ENCODE measurements around the gene CTDSPL.
A peak's percentile ranks its signal among the peaks of the same experiment; 100 is the strongest.

Gene CTDSPL

DNA sequence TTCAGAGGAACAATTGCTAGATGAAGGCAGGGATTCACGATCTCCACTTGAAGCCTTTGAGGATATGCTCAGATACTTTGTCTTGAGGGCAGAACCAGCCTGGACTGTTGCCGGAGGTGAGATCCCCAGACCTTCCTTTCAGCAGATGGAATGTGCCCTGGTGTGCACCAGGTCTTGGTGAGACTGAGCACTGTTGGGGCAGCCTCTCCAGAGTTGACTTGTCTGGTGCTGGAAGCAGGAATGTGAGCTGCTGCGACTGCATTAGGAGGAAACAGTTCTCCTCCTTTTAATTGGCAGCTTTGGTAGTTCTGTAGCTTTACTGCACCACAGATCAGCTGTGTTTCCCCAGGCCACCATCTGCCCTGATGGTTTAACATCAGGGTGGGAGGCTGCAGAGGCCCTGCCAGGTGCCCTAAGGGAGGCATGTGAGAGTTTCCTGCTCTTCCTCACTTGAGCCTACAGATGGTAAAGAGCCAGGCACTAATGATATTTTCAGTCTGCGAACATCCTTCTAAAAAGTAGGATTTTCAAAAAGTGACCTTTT lies 58.5 kb downstream of the CTDSPL start:
- ATAC-seq (ENCODE audit: insufficient read depth, low read depth), result peak; percentile 64
- peak; percentile 29 for DNase-seq
- no peaks in the 10 kb centered on the region for H3K9me3 ChIP-seq (ENCODE audit: insufficient read depth, low read length, severe bottlenecking)
- no peaks in the 10 kb centered on the region for H3K36me3 ChIP-seq (ENCODE audit: insufficient read depth, low read length)
- peaks cover 44% of the 10 kb centered on the region; the same call in 1 of the 2 replicates for H4K20me1 ChIP-seq (ENCODE audit: insufficient read depth, low read length)
- no peak overlapping the region for H3K9ac ChIP-seq (ENCODE audit: low read depth, low read length)
- H3K79me2 ChIP-seq (ENCODE audit: insufficient read depth, low read length), result peaks cover 17% of the 10 kb centered on the region; the same call in 1 of the 2 replicates
- H2AFZ ChIP-seq (ENCODE audit: low read depth, low read length), result no peak overlapping the region
- no peak overlapping the region for H3K4me2 ChIP-seq (ENCODE audit: insufficient read depth, low read length)
- H3K27ac ChIP-seq (ENCODE audit: low read length), result no peak overlapping the region
- H3K4me3 ChIP-seq (ENCODE audit: low read depth in 1 of 2, low read length in 2 of 2), result no peak overlapping the region
- no peak for TF ChIP-seq EZH2 (IDR thresholded peaks at IDR 0.05; ENCODE audit: borderline replicate concordance, low read depth, low read length, severe bottlenecking)
- TF ChIP-seq, protein P1, sequence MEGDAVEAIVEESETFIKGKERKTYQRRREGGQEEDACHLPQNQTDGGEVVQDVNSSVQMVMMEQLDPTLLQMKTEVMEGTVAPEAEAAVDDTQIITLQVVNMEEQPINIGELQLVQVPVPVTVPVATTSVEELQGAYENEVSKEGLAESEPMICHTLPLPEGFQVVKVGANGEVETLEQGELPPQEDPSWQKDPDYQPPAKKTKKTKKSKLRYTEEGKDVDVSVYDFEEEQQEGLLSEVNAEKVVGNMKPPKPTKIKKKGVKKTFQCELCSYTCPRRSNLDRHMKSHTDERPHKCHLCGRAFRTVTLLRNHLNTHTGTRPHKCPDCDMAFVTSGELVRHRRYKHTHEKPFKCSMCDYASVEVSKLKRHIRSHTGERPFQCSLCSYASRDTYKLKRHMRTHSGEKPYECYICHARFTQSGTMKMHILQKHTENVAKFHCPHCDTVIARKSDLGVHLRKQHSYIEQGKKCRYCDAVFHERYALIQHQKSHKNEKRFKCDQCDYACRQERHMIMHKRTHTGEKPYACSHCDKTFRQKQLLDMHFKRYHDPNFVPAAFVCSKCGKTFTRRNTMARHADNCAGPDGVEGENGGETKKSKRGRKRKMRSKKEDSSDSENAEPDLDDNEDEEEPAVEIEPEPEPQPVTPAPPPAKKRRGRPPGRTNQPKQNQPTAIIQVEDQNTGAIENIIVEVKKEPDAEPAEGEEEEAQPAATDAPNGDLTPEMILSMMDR (IDR thresholded peaks at IDR 0.05; ENCODE audit: borderline replicate concordance, extremely low read depth, low read length, poor library complexity, severe bottlenecking), result no peak
- H3K27me3 ChIP-seq (ENCODE audit: insufficient read depth, low read length, poor library complexity), result no peaks in the 10 kb centered on the region
- H3K4me1 ChIP-seq (ENCODE audit: insufficient read depth, low read length), result no peaks in the 10 kb centered on the region

DNA sequence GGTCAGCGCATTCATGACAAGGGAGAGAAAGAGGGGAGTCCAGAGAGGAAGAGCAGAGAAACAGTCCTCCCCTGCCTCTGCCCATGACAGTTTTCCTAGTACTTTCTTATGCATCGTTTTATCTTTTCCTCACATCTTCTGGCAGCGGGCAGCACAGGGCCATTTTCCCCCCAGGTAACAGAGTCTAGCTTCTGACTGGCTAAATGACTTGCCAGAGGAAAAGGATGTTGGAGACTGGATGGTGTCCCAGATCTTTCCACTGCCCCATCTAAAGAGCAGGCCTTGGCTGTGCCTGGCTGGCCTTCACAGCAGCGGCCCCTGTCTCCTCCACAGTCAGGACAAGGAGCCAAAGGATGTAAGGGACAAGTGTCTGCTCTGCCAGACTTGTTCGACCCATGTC lies 59.3 kb downstream of the CTDSPL start:
- DNase-seq (no peak), ATAC-seq (ENCODE audit: insufficient read depth, low read depth) (no peak)
- H3K9ac ChIP-seq (ENCODE audit: low read depth, low read length), result no peak overlapping the region
- no peaks in the 10 kb centered on the region for H3K9me3 ChIP-seq (ENCODE audit: insufficient read depth, low read length, severe bottlenecking)
- no peak overlapping the region for H2AFZ ChIP-seq (ENCODE audit: low read depth, low read length)
- no peaks in the 10 kb centered on the region for H3K4me1 ChIP-seq (ENCODE audit: insufficient read depth, low read length)
- peaks cover 40% of the 10 kb centered on the region; the same call in 1 of the 2 replicates for H4K20me1 ChIP-seq (ENCODE audit: insufficient read depth, low read length)
- no peaks in the 10 kb centered on the region for H3K27me3 ChIP-seq (ENCODE audit: insufficient read depth, low read length, poor library complexity)
- TF ChIP-seq, protein P1 (IDR thresholded peaks at IDR 0.05; ENCODE audit: borderline replicate concordance, extremely low read depth, low read length, poor library complexity, severe bottlenecking), result no peak
- no peak for TF ChIP-seq EZH2 (IDR thresholded peaks at IDR 0.05; ENCODE audit: borderline replicate concordance, low read depth, low read length, severe bottlenecking)
- no peak overlapping the region for H3K4me2 ChIP-seq (ENCODE audit: insufficient read depth, low read length)
- peaks cover 14% of the 10 kb centered on the region; the same call in 1 of the 2 replicates for H3K79me2 ChIP-seq (ENCODE audit: insufficient read depth, low read length)
- no peak overlapping the region for H3K4me3 ChIP-seq (ENCODE audit: low read depth in 1 of 2, low read length in 2 of 2)
- H3K27ac ChIP-seq (ENCODE audit: low read length), result no peak overlapping the region
- H3K36me3 ChIP-seq (ENCODE audit: insufficient read depth, low read length), result no peaks in the 10 kb centered on the region

DNA sequence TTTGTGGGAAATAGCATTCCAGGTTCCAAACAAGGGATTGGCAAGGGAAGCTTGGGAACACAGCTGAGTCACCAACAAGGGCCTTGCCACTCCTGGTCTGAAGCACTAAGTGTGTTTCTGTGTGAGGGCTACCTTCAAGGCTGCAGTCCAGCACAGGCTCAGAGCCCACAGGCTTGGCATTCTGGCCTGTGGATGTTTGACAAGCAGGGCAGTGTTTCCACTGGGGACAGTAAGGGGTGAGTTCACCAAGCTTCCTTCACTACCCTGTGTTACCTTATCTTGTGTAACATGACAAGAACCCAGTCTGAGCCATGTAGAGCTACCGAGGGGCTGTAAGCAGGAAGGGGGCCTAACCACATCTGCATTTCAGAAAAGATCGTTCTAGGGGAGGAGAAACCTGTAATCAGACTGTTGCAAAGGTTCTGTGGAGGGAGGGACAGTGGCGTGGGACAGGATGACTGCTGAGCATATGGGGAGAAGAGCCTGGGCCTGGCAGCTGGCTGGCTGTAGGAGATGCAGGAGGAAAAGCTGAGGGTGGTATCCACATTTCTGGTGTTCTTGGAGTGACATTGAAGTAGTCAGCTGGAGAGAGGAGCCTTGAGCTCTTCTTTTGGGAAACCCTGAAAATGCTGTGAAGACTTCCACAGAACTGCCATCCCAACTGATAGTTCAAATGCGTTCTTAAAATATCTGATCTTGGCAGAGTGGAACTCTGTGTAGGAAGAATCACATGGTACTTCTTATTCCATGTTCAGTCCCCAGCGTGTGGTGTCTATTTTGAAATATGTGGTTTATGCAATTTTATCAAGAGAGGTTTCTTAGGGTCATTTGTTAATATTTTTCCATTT lies 61.3 kb downstream of the CTDSPL start:
- Histone ChIP-seq H3K36me3 (ENCODE audit: insufficient read depth, low read length) (no peaks in the 10 kb centered on the region), H3K27ac (ENCODE audit: low read length) (no peak overlapping the region), H3K4me1 (ENCODE audit: insufficient read depth, low read length) (no peaks in the 10 kb centered on the region), H4K20me1 (ENCODE audit: insufficient read depth, low read length) (peaks cover 26% of the 10 kb centered on the region; the same call in 1 of the 2 replicates), H3K4me3 (ENCODE audit: low read depth in 1 of 2, low read length in 2 of 2) (no peak overlapping the region), H3K9ac (ENCODE audit: low read depth, low read length) (no peak overlapping the region), H3K9me3 (ENCODE audit: insufficient read depth, low read length, severe bottlenecking) (no peaks in the 10 kb centered on the region), H3K4me2 (ENCODE audit: insufficient read depth, low read length) (no peak overlapping the region), H3K27me3 (ENCODE audit: insufficient read depth, low read length, poor library complexity) (no peaks in the 10 kb centered on the region), H2AFZ (ENCODE audit: low read depth, low read length) (no peak overlapping the region), H3K79me2 (ENCODE audit: insufficient read depth, low read length) (peaks cover 20% of the 10 kb centered on the region; the same call in 1 of the 2 replicates)
- peak; percentile 39 for DNase-seq
- TF ChIP-seq EZH2 (IDR thresholded peaks at IDR 0.05; ENCODE audit: borderline replicate concordance, low read depth, low read length, severe bottlenecking), result no peak
- TF ChIP-seq, protein P1 (IDR thresholded peaks at IDR 0.05; ENCODE audit: borderline replicate concordance, extremely low read depth, low read length, poor library complexity, severe bottlenecking), result no peak
- peak; percentile 81 for ATAC-seq (ENCODE audit: insufficient read depth, low read depth)
